ENCODE results near the gene MTM1. TPM values are rescaled to one million over a fixed set of nuclear protein-coding genes. Genes with fewer than 3 reads are reported as not detected.

The MTM1 gene
- total and polyA plus RNA-seq, 8 donors = 11.0 to 21.9 (median 13.6) TPM

DNA sequence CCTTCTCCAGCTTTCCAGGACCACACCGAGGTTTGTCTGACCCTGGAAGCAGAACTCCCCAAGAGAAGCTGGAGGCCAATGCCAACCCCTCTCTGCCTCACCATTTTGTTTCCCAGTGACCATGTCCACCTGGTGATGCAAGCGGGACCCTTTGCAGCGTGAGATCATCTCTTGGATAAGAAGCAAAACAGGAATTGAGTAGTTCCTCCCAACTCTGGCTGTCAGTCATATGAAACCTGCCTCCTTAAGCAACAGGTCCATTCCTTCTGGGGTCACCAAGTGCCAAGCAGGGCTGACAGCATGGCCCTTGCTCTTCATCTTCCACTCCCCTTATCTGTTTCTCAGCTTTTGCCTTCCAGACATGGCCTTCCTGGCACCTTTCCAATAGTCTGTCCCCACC is 41.3 kb upstream of the MTM1 start:
- H3K27me3 ChIP-seq = no peaks in the 10 kb centered on the region
- H3K4me3 ChIP-seq = no peak overlapping the region
- intact Hi-C loops (cut with DNase I) = no loop called here
- no peaks in the 10 kb centered on the region for H3K36me3 ChIP-seq
- DNase-seq (no peak), ATAC-seq (no peak)
- TF ChIP-seq, protein P1, sequence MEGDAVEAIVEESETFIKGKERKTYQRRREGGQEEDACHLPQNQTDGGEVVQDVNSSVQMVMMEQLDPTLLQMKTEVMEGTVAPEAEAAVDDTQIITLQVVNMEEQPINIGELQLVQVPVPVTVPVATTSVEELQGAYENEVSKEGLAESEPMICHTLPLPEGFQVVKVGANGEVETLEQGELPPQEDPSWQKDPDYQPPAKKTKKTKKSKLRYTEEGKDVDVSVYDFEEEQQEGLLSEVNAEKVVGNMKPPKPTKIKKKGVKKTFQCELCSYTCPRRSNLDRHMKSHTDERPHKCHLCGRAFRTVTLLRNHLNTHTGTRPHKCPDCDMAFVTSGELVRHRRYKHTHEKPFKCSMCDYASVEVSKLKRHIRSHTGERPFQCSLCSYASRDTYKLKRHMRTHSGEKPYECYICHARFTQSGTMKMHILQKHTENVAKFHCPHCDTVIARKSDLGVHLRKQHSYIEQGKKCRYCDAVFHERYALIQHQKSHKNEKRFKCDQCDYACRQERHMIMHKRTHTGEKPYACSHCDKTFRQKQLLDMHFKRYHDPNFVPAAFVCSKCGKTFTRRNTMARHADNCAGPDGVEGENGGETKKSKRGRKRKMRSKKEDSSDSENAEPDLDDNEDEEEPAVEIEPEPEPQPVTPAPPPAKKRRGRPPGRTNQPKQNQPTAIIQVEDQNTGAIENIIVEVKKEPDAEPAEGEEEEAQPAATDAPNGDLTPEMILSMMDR (IDR thresholded peaks at IDR 0.05) = no peak
- H3K27ac ChIP-seq = no peak overlapping the region
- no peaks in the 10 kb centered on the region for H3K4me1 ChIP-seq
- no peaks in the 10 kb centered on the region for H3K9me3 ChIP-seq

DNA sequence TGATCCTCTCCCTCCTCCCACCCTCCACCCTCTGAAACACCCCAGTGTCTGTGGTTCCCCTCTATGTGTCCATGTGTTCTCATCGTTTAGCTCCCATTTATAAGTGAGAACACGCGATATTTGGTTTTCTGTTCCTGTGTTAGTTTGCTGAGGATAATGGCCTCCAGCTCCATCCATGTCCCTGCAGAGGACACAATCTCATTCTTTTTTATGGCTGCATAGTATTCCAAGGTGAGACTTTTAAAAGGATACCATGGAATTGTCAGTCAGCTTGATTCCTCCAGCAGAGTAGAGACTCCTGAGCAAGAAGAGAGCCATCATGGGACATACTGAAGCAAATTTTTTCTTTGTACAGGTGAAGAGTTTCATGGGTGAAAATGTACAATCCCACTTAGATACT is 38.8 kb upstream of the MTM1 start:
- no peaks in the 10 kb centered on the region for H3K9me3 ChIP-seq
- H3K27ac ChIP-seq = no peak overlapping the region
- no peaks in the 10 kb centered on the region for H3K27me3 ChIP-seq
- H3K4me3 ChIP-seq = no peak overlapping the region
- ATAC-seq = no peak
- intact Hi-C loops (cut with DNase I) = no loop called here
- TF ChIP-seq, protein P1 (IDR thresholded peaks at IDR 0.05) = no peak
- H3K36me3 ChIP-seq = no peaks in the 10 kb centered on the region
- DNase-seq = no peak
- H3K4me1 ChIP-seq = no peaks in the 10 kb centered on the region

DNA sequence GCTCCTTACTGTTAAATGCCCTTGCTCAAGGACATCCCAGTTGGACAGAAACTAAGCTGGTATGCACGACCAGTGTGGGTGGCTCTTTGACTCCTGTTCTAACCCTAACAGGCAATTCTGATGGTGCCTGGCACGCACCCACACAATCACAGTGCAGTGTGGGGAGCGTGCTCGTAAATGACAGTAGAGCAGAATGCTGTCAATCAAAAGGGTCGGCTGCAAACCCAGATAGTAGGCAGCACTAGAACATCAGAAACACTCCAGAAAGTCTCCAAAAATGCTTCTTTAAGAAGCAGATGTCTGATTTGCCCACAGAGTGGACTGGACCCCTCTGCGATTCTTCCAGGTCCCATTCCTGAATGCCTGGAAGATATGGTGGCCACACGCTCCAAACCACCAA is 37.6 kb upstream of the MTM1 start:
- ATAC-seq (no peak), DNase-seq (no peak)
- TF ChIP-seq, protein P1 (IDR thresholded peaks at IDR 0.05) = no peak
- no peak overlapping the region for H3K27ac ChIP-seq
- no peaks in the 10 kb centered on the region for H3K27me3 ChIP-seq
- H3K9me3 ChIP-seq = no peaks in the 10 kb centered on the region
- intact Hi-C loops (cut with DNase I) = no loop called here
- H3K4me1 ChIP-seq = no peaks in the 10 kb centered on the region
- no peaks in the 10 kb centered on the region for H3K36me3 ChIP-seq
- H3K4me3 ChIP-seq = no peak overlapping the region

DNA sequence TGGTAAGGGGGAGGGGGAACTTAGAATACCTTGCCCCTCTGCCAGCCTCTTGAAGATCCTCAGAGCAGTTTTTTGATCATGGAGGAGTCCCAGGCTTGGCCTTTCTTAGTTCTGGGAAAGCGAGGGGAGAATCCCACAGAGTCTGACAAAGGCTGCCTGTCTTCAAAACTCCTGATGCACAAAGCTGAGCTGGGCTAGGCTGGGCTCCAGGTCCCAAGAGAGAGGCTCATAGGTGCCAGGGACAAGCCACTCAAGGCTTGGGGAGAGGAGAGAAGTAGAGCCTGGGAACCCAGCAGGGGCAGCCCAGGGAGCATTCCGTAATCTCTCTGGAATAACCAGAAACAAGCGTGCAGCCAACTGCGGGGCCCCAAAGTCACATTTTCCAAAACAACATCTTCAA is 37.0 kb upstream of the MTM1 start:
- H3K27me3 ChIP-seq = no peaks in the 10 kb centered on the region
- no peaks in the 10 kb centered on the region for H3K4me1 ChIP-seq
- H3K27ac ChIP-seq = no peak overlapping the region
- H3K9me3 ChIP-seq = no peaks in the 10 kb centered on the region
- no peak for ATAC-seq
- no peak for DNase-seq
- H3K4me3 ChIP-seq = no peak overlapping the region
- H3K36me3 ChIP-seq = no peaks in the 10 kb centered on the region
- intact Hi-C loops (cut with DNase I) = no loop called here
- TF ChIP-seq, protein P1 (IDR thresholded peaks at IDR 0.05) = no peak

DNA sequence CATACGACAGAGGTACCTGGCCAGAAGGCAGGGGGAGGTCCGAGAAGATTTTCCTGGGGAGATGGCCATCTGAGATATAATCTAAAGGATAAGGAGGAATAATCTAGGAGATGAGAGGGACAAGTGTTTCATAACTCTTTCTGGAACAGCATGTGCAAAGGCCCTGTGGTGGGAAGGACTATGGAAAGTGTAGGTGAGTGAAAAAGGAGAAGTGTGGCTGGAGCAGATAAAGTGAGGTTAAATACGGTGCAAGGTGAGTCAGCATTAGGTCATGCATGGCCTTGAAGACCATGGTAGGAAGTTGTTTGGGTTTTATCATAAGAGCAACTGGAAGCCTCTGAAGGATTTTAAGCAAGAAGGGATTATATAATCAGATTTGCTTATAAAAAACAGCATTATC is 34.6 kb upstream of the MTM1 start:
- DNase-seq = no peak

More for the DNA sequence above, 34.6 kb upstream of the MTM1 start:
- Histone ChIP-seq H3K4me1 (no peaks in the 10 kb centered on the region), H3K9me3 (no peaks in the 10 kb centered on the region), H3K36me3 (no peaks in the 10 kb centered on the region), H3K27me3 (no peaks in the 10 kb centered on the region), H3K27ac (no peak overlapping the region), H3K4me3 (no peak overlapping the region)
- ATAC-seq = no peak
- intact Hi-C loops (cut with DNase I) = no loop called here
- TF ChIP-seq, protein P1 (IDR thresholded peaks at IDR 0.05) = no peak
